ENCODE measurements around the gene GRIFIN. TPM values are rescaled to one million over a fixed set of nuclear protein-coding genes. Genes with fewer than 3 reads are reported as not detected.

GRIFIN gene
- total and polyA plus RNA-seq, 7 experiments from 2014 or later, result not detected

GRCh38 chr7:2490181-2490651 lies 14.0 kb upstream of the GRIFIN start:
- intact Hi-C loops (cut with micrococcal nuclease), result no loop called here
- Mint-ChIP-seq H3K4me1 (peaks cover 0 to 14% (median 0%) of the 10 kb centered on the region in 7 donors), H3K4me3 (no peak overlapping the region), H3K9me3 (peaks cover 0 to 5% (median 0%) of the 10 kb centered on the region in 11 donors), H3K27me3 (peaks cover 0 to 12% (median 7%) of the 10 kb centered on the region in 5 donors), H3K36me3 (no peaks in the 10 kb centered on the region), H3K27ac (no peak overlapping the region)
- Histone ChIP-seq H3K27ac (ENCODE audit: low read depth, low read length) (no peak overlapping the region), H3K4me3 (ENCODE audit: low read length) (no peak overlapping the region), H3K9me3 (ENCODE audit: control insufficient read depth in 2 of 3, low read length in 3 of 3) (no peaks in the 10 kb centered on the region), H3K27me3 (ENCODE audit: control insufficient read depth in 2 of 2, insufficient read depth in 2 of 2, low read length in 2 of 2) (no peaks in the 10 kb centered on the region), H3K36me3 (ENCODE audit: control insufficient read depth in 2 of 3, insufficient read depth in 3 of 3, low read length in 3 of 3) (no peaks in the 10 kb centered on the region), H3K4me1 (ENCODE audit: control insufficient read depth in 2 of 2, insufficient read depth in 2 of 2, low read length in 2 of 2) (no peaks in the 10 kb centered on the region)
- ChIA-PET POLR2A (no interaction called here), CTCF (no interaction called here)
- DNase-seq (no peak), ATAC-seq (no peak)

- Mint-ChIP-seq H3K36me3 (no peaks in the 10 kb centered on the region), H3K4me3 (no peak overlapping the region), H3K27ac (peak overlapping the region in 2 of 9 donors; percentile 46 to 76), H3K27me3 (peaks cover 0 to 12% (median 7%) of the 10 kb centered on the region in 5 donors), H3K4me1 (peaks cover 0 to 14% (median 0%) of the 10 kb centered on the region in 7 donors), H3K9me3 (peaks cover 0 to 5% (median 0%) of the 10 kb centered on the region in 11 donors)
- intact Hi-C loops (cut with micrococcal nuclease), result no loop called here
- Histone ChIP-seq H3K4me1 (ENCODE audit: control insufficient read depth in 2 of 2, insufficient read depth in 2 of 2, low read length in 2 of 2) (no peaks in the 10 kb centered on the region), H3K4me3 (ENCODE audit: low read length) (no peak overlapping the region), H3K9me3 (ENCODE audit: control insufficient read depth in 2 of 3, low read length in 3 of 3) (no peaks in the 10 kb centered on the region), H3K36me3 (ENCODE audit: control insufficient read depth in 2 of 3, insufficient read depth in 3 of 3, low read length in 3 of 3) (no peaks in the 10 kb centered on the region), H3K27ac (ENCODE audit: low read depth, low read length) (no peak overlapping the region), H3K27me3 (ENCODE audit: control insufficient read depth in 2 of 2, insufficient read depth in 2 of 2, low read length in 2 of 2) (no peaks in the 10 kb centered on the region)
- ChIA-PET CTCF (interaction anchor here (0.6 kb wide), 1 partner anchor 198 kb away, joined by 3 read pairs; no protein-coding TSS in a partner anchor), POLR2A (interaction anchor here (1.2 kb wide), 1 partner anchor 9 kb away, joined by 4 read pairs; no protein-coding TSS in a partner anchor)
- ATAC-seq, result no peak
- no peak for DNase-seq
These were observed 12.5 kb upstream of the GRIFIN start for GRCh38 chr7:2488681-2489080.

GRCh38 chr7:2488272-2488645 lies 12.1 kb upstream of the GRIFIN start:
- POLR2A ChIA-PET, result interaction anchor here (1.2 kb wide), 1 partner anchor 10 kb away, joined by 4 read pairs; no protein-coding TSS in a partner anchor
- ATAC-seq (no peak), DNase-seq (no peak)
- Histone ChIP-seq H3K36me3 (ENCODE audit: control insufficient read depth in 2 of 3, insufficient read depth in 3 of 3, low read length in 3 of 3) (no peaks in the 10 kb centered on the region), H3K27ac (ENCODE audit: low read depth, low read length) (no peak overlapping the region), H3K9me3 (ENCODE audit: control insufficient read depth in 2 of 3, low read length in 3 of 3) (no peaks in the 10 kb centered on the region), H3K4me1 (ENCODE audit: control insufficient read depth in 2 of 2, insufficient read depth in 2 of 2, low read length in 2 of 2) (no peaks in the 10 kb centered on the region), H3K27me3 (ENCODE audit: control insufficient read depth in 2 of 2, insufficient read depth in 2 of 2, low read length in 2 of 2) (no peaks in the 10 kb centered on the region), H3K4me3 (ENCODE audit: low read length) (no peak overlapping the region)
- no peak overlapping the region for H3K4me3 Mint-ChIP-seq
- H3K9me3 Mint-ChIP-seq, result peaks cover 0 to 5% (median 0%) of the 10 kb centered on the region in 11 donors
- CTCF ChIA-PET, result no interaction called here
- peaks cover 0 to 12% (median 0%) of the 10 kb centered on the region in 7 donors for H3K4me1 Mint-ChIP-seq
- H3K36me3 Mint-ChIP-seq, result no peaks in the 10 kb centered on the region
- intact Hi-C loops (cut with micrococcal nuclease), result no loop called here
- H3K27me3 Mint-ChIP-seq, result peaks cover 0 to 8% (median 7%) of the 10 kb centered on the region in 5 donors
- no peak overlapping the region for H3K27ac Mint-ChIP-seq

GRCh38 chr7:2487586-2488271 lies 11.5 kb upstream of the GRIFIN start:
- H3K27ac Mint-ChIP-seq, result no peak overlapping the region
- Histone ChIP-seq H3K9me3 (ENCODE audit: control insufficient read depth in 2 of 3, low read length in 3 of 3) (peaks cover 0 to 5% (median 0%) of the 10 kb centered on the region in 3 experiments), H3K4me3 (ENCODE audit: low read length) (no peak overlapping the region), H3K27ac (ENCODE audit: low read depth, low read length) (no peak overlapping the region), H3K4me1 (ENCODE audit: control insufficient read depth in 2 of 2, insufficient read depth in 2 of 2, low read length in 2 of 2) (no peaks in the 10 kb centered on the region), H3K27me3 (ENCODE audit: control insufficient read depth in 2 of 2, insufficient read depth in 2 of 2, low read length in 2 of 2) (no peaks in the 10 kb centered on the region), H3K36me3 (ENCODE audit: control insufficient read depth in 2 of 3, insufficient read depth in 3 of 3, low read length in 3 of 3) (no peaks in the 10 kb centered on the region)
- H3K36me3 Mint-ChIP-seq, result no peaks in the 10 kb centered on the region
- ChIA-PET POLR2A (interaction anchor here (0.6 to 1.2 kb wide), 2 partner anchors 10 to 1774 kb away, joined by 4 read pairs; no protein-coding TSS in a partner anchor), CTCF (no interaction called here)
- peaks cover 0 to 8% (median 7%) of the 10 kb centered on the region in 5 donors for H3K27me3 Mint-ChIP-seq
- H3K4me3 Mint-ChIP-seq, result no peak overlapping the region
- peaks cover 0 to 8% (median 0%) of the 10 kb centered on the region in 11 donors for H3K9me3 Mint-ChIP-seq
- no peak for ATAC-seq
- peaks cover 0 to 12% (median 0%) of the 10 kb centered on the region in 7 donors for H3K4me1 Mint-ChIP-seq
- intact Hi-C loops (cut with micrococcal nuclease), result no loop called here
- no peak for DNase-seq

GRCh38 chr7:2484868-2485267 lies 8.7 kb upstream of the GRIFIN start:
- Histone ChIP-seq H3K36me3 (ENCODE audit: control insufficient read depth in 2 of 3, insufficient read depth in 3 of 3, low read length in 3 of 3) (no peaks in the 10 kb centered on the region), H3K27ac (ENCODE audit: low read depth, low read length) (no peak overlapping the region), H3K9me3 (ENCODE audit: control insufficient read depth in 2 of 3, low read length in 3 of 3) (peaks cover 0 to 7% (median 0%) of the 10 kb centered on the region in 3 experiments), H3K4me1 (ENCODE audit: control insufficient read depth in 2 of 2, insufficient read depth in 2 of 2, low read length in 2 of 2) (no peaks in the 10 kb centered on the region), H3K4me3 (ENCODE audit: low read length) (no peak overlapping the region), H3K27me3 (ENCODE audit: control insufficient read depth in 2 of 2, insufficient read depth in 2 of 2, low read length in 2 of 2) (no peaks in the 10 kb centered on the region)
- H3K4me1 Mint-ChIP-seq, result peaks cover 0 to 12% (median 0%) of the 10 kb centered on the region in 7 donors
- CTCF ChIA-PET, result interaction anchor here (0.6 kb wide), 1 partner anchor 1429 kb away, joined by 3 read pairs; no protein-coding TSS in a partner anchor
- intact Hi-C loops (cut with micrococcal nuclease), result no loop called here
- POLR2A ChIA-PET, result no interaction called here
- peaks cover 0 to 10% (median 0%) of the 10 kb centered on the region in 5 donors for H3K27me3 Mint-ChIP-seq
- no peaks in the 10 kb centered on the region for H3K36me3 Mint-ChIP-seq
- ATAC-seq (no peak), DNase-seq (no peak)
- H3K9me3 Mint-ChIP-seq, result peaks cover 0 to 8% (median 0%) of the 10 kb centered on the region in 11 donors
- H3K27ac Mint-ChIP-seq, result peak overlapping the region in 1 of 9 donors; percentile 5
- peak overlapping the region in 1 of 10 donors; percentile 8 for H3K4me3 Mint-ChIP-seq

GRCh38 chr7:2483494-2483893 lies 7.3 kb upstream of the GRIFIN start:
- ATAC-seq (no peak), DNase-seq (no peak)
- intact Hi-C loops (cut with micrococcal nuclease), result no loop called here
- H3K36me3 Mint-ChIP-seq, result no peaks in the 10 kb centered on the region
- peaks cover 0 to 5% (median 0%) of the 10 kb centered on the region in 5 donors for H3K27me3 Mint-ChIP-seq
- no peaks in the 10 kb centered on the region for H3K4me1 ChIP-seq (ENCODE audit: control insufficient read depth in 2 of 2, insufficient read depth in 2 of 2, low read length in 2 of 2)
- H3K4me1 Mint-ChIP-seq, result peaks cover 0 to 4% (median 0%) of the 10 kb centered on the region in 7 donors
- H3K27ac Mint-ChIP-seq, result no peak overlapping the region
- no peak overlapping the region for H3K4me3 ChIP-seq (ENCODE audit: low read length)
- no peak overlapping the region for H3K4me3 Mint-ChIP-seq
- H3K9me3 ChIP-seq (ENCODE audit: control insufficient read depth in 2 of 3, low read length in 3 of 3), result peaks cover 0 to 7% (median 0%) of the 10 kb centered on the region in 3 experiments
- ChIA-PET CTCF (no interaction called here), POLR2A (interaction anchor here (0.7 to 1.7 kb wide), 3 partner anchors 9 to 39 kb away, joined by 3 to 5 read pairs (median 3); no protein-coding TSS in a partner anchor)
- no peak overlapping the region for H3K27ac ChIP-seq (ENCODE audit: low read depth, low read length)
- H3K36me3 ChIP-seq (ENCODE audit: control insufficient read depth in 2 of 3, insufficient read depth in 3 of 3, low read length in 3 of 3), result no peaks in the 10 kb centered on the region
- no peaks in the 10 kb centered on the region for H3K27me3 ChIP-seq (ENCODE audit: control insufficient read depth in 2 of 2, insufficient read depth in 2 of 2, low read length in 2 of 2)
- peaks cover 0 to 8% (median 0%) of the 10 kb centered on the region in 11 donors for H3K9me3 Mint-ChIP-seq
